Measurements from ENCODE around the gene SPART.
A peak's percentile ranks its signal among the peaks of the same experiment; 100 is the strongest.

Gene SPART

DNA sequence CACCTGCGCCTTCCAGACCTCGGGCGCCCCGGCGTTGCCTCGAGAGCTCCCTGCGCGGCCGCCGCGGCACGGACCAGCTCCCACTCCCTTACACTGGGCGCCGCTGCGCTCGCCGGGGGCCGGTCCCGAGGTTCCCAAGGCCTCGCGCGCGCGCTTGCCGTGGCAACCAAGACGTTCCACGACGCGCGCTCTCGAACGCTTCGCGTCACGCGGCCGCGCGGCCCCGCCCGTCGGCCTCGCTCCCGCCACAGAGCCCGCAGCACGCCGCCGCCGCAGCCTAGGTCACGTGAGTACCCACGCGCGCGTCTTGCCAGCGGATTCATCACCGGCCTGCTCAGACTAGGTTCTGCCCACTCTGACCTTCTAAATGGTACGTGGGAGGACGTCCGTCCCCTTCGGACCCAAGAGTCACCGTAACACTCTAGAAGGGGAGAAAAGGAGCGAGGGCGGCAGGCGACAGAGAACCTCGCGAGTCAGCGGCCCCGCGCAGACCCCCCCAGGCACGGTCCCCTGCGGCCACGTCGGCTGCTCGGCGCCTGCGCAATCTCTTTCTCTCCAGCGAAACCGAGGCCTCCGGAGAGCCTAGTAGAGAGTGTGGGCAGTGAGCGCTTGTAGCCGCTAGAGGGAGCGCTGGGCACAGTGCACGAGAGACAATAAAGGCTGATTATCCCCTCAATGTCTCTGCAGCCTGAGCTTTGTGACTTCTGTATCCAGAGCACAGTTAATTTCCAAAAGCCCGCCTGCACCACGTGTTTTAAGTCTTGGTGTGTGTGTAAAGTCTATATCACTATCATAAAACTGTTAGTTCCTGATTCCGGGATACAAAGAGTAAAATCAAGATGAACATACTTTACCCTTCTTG is at the start of gene SPART:
TSS of gene SPART (minus strand) at position 173 of the 862 bp plus-strand sequence. CDS start 10,564 bp downstream, outside the sequence.
- peak; percentile 95 for DNase-seq

- no peak for DNase-seq
Measured at GRCh38 chr13:36395280-36395679, 49.1 kb upstream of the SPART start.

GRCh38 chr13:36385489-36385888 is 39.3 kb upstream of the SPART start:
- no peak for DNase-seq

DNA sequence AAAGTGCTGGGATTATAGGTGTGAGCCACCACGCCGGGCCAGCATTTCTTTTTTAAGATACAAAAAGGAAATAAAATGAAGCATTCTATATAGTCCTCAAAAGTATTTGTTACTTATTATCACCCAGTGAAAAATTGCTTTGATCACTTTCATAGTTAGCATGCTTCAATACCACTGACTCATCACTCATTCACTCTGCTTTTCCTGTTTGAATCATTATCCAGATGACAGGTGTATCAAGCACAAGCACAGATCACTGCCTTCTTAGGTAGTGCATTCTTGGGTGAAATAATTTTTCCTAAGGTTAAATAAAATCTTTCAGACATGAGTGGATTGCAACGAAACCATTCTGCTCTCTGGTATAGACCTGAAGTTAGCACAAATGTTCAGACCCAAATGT is 35.8 kb upstream of the SPART start:
- no peak for DNase-seq

- no peak for DNase-seq
Measured at GRCh38 chr13:36377826-36378468, 31.8 kb upstream of the SPART start.

- no peak for DNase-seq
Measured at GRCh38 chr13:36374063-36374462, 27.9 kb upstream of the SPART start.

- DNase-seq: no peak
Measured at GRCh38 chr13:36371185-36371584, 25.0 kb upstream of the SPART start.

GRCh38 chr13:36370108-36370429 is 23.9 kb upstream of the SPART start:
- DNase-seq: no peak

DNA sequence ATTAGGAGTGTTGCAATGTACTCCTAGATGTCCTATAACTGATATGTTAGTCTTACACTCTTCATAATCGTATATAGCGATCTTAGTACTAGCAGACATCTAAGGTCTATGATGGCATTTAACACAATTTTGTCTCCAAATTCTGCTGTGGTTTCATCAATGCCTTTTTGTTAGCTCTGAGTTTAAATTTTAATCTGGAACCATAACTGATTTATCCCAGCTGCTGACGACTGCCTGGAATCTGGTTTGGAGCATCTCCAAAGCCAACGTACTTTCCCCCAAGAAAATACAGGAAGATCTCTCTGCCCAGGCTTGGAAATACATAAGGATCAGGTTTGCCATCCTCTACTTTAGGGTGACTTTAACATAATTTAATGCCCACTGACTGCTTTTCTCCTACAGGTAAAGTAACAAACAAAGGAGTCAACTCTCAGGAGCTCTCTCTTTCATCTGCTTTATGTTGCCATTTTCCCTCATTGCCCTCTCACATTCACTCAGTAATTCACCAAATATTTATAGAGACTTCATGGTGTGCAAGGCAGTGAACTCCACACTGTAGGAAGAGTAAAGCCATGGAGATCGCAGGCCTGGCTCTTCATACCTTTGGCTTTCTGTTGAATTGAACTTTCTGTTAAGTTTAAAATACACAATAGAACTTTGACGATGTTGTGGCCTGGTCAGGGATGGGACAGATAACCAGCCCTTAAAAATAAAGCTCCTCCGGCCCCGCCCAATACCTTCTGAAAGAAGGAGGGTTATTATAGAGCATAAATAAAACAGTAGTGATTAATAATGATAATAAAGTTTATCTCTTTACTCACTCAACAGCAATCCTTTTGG is 23.3 kb upstream of the SPART start:
- no peak for DNase-seq

DNA sequence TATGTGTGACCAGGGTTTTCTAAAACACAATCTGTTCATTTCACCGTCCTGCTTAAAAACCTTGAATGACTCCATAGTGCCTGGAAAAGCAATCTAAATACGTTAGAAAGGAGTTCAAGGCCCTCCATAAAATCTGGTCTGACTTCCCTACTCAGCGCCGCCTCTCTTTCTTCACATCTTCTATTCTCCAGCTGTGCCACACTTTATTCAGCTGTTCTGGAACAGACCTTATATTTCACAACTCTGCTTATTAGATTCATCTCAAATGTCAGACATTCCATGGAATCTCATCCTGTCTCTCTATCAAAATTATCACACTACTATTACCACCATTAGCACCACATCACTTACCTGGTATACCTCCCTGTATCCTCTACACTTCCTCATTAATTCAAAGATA is 19.8 kb upstream of the SPART start:
- DNase-seq: no peak

DNA sequence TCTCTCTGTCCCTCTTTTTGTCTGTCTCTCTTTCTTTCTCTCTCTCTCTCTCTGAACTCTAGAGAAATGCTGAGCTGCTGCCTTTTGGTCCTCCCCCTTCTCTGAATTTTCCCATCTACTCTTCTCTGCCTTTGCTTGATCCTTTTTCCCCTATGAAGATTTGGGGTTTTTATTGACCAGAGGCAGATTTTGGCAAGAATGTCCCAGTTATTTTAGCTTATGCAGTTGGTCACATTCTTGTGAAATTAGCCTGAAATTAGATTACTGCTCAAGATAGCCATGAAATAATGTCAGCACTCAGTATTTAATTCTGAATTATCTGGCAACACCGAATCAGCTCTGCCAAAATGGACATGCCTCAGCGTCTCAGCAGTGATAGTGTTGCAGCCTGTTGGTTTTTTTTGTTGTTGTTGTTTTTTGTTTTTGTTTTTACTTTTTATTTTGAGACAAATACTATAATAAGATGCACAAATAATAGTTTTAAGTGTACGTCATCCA is 17.2 kb upstream of the SPART start:
- no peak for DNase-seq

- no peak for DNase-seq
Measured at GRCh38 chr13:36362914-36363313, 16.7 kb upstream of the SPART start.

- DNase-seq: no peak
Measured at GRCh38 chr13:36362251-36362650, 16.1 kb upstream of the SPART start.

GRCh38 chr13:36360903-36361302 is 14.7 kb upstream of the SPART start:
- no peak for DNase-seq

DNA sequence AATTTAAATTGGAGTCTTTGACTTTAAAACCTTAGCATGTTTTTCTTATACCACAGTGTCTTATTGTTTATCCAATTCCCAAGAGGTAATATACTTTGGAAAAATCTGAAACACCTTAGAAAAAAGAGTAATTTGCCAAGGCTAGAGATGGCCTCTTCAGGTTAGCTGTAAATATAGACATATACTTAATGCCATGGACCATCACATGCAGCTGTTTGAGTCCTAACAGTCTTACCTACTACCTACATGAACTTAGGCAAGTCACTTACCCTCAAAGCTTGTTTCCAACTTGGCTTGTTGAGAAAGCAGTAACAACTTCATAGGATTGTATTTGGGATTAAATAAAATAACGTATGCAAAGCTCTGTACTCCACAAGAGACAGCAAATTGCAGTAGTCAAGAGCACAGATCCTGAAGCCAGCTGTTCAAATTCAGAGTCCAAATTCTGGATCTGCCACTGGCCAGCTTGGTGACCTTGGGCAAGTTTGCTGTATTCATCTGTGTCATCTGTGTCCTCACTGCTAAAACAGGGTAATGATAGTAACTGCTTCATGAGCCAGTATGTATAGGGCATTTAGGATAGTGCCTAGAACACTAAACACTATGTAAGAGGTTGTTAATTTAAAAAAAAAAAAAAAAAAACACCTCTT is 13.2 kb upstream of the SPART start:
- no peak for DNase-seq

GRCh38 chr13:36358175-36358718 is 12.1 kb upstream of the SPART start:
- DNase-seq: no peak

DNA sequence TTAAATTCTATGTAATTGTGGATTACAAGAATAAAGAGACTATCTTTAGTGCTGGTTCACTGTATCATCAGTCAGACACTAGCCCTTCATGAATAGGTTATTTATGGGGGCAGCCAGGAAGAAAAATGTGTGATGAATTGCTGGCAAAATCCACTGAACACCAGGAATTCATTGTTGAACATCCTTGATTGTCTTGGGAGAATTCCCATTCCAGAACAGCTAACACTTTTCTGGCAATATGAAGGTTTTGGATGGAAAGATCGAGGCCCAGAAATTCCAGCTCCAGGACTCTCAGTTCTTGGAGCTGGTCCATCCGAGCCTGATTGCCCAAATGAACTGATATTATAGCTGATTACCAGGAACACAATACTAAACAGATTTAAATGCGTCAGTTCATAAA is 11.5 kb upstream of the SPART start:
- DNase-seq: no peak

- DNase-seq: no peak
Measured at GRCh38 chr13:36357231-36357630, 11.0 kb upstream of the SPART start.

DNA sequence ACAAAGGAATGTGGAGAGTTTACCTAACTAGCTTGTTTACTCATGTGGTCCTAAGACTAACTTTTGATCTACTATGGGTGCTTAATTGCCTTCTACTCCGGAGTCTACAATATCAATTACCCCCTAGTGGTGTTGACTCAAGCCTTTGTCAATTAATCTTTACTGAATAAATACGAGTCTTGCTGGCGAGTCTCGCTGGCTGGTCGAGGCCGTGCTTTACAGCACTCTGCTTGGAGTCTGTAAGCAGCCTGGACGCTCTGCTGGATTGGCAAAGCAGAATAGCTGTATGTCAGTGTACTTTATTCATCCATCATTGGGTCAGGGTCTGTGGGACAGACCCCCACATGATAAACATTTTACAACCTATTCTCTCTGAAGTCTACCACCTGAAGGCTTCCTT is 9.9 kb upstream of the SPART start:
- no peak for DNase-seq

DNA sequence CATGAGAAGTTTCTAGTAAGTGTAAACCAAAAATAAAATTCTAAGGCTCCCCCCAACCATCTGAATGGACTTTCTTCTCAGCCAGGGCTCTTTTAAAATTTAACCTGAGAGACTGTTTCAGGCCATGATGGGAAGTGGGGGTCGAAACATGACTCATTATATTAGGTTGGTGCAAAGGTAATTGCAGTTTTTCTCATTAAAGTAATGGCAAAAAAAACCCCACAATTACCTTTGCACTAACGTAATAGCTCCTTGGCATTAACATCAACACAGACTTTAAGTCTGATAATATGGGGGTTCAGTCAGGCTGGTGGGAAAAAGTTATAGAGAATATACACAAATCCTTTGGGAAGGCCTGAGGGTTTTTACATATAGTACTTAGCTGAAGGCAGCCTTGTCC is 9.4 kb upstream of the SPART start:
- DNase-seq: no peak

DNA sequence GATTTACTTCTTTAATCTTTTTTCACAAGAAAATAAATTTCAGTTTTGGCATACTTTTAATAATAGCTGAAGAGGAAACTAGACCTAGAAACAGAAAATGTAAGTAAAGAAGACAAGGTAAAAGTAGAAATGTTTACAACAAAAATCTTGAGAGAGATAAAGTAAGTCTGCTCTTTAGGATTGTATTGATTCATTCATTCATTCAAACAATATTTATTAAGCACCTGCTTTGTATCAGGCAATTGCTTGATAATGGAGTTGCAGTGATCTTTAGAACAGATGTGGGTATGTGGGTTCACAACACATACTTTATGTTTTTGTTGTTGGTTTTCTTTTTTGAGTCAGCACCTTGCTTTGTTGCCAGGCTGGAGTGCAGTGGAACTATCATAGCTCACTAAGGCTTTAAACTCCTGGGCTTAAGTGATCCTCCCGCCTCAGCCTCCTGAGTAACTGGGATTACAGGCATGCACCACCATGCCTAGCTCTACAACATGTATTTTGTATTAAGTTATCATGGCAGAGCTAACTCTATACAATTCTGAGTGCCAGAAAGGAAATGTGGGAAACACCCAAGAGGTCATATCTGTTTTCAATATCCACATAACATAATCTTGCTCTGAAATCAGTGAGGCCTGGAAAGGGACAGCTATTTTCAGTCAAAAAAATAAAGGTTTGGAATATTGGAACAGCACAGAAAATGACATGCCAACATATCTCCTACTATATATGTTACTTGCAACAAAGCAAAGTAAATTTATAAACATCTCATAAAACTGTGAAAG is 8.8 kb upstream of the SPART start:
- no peak for DNase-seq

DNA sequence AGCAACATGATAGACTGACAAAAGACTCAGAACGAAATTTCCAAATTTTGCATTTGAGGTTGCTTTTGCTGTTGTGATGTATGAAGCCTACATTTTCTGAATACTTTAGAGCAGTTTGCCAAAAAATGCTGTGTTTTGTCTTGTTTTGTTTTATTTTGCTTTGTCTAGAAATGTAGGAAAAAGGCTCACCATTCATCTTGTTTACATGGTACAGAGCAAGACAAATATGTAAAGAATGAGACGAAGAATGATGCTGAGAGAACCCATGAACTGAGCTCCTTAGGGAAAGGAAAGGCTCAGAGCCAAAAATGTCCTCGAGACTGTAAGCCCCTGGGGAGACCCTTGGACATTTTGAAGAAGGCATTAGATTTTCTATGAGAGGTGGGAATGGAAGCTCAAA is 6.8 kb upstream of the SPART start:
- DNase-seq: no peak

Measured in NCI-H526 treated with DMSO at 0.1 percent for 48 hours (cell line).